ENCODE results near the gene OR2L3.
"Not testable (repeated sequence)": the region's sequence is repeated elsewhere in the genome, so short reads cannot be mapped to it uniquely, and the experiment has no call there.

OR2L3 gene, protein sequence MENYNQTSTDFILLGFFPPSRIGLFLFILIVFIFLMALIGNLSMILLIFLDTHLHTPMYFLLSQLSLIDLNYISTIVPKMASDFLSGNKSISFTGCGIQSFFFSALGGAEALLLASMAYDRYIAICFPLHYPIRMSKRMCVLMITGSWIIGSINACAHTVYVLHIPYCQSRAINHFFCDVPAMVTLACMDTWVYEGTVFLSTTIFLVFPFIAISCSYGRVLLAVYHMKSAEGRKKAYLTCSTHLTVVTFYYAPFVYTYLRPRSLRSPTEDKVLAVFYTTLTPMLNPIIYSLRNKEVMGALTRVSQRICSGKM

GRCh38 chr1:248046536-248046935 is at the start of gene OR2L3:
Gene OR2L3, plus strand, starts transcription at chr1:248046836. Its CDS starts 13,846 bp downstream, at chr1:248060682.
- Mint-ChIP-seq H3K4me3 (no peak within 1 kb of the TSS), H3K4me1 (ENCODE audit: low read depth) (no peaks in the 10 kb centered on the region), H3K9me3 (peaks cover 7% of the 10 kb centered on the region), H3K27ac (no peak within 1 kb of the TSS), H3K27me3 (no peaks in the 10 kb centered on the region), H3K36me3 (ENCODE audit: low read depth) (no peaks in the 10 kb centered on the region)
- intact Hi-C loops (cut with micrococcal nuclease) = no loop called here

GRCh38 chr1:247998811-247999210 is 47.8 kb upstream of the OR2L3 start:
- intact Hi-C loops (cut with micrococcal nuclease) = no loop called here
- H3K4me3 Mint-ChIP-seq = no peak overlapping the region
- peaks cover 9% of the 10 kb centered on the region for H3K9me3 Mint-ChIP-seq
- H3K27ac Mint-ChIP-seq = no peak overlapping the region
- no peaks in the 10 kb centered on the region for H3K36me3 Mint-ChIP-seq (ENCODE audit: low read depth)
- no peaks in the 10 kb centered on the region for H3K4me1 Mint-ChIP-seq (ENCODE audit: low read depth)
- no peaks in the 10 kb centered on the region for H3K27me3 Mint-ChIP-seq

DNA sequence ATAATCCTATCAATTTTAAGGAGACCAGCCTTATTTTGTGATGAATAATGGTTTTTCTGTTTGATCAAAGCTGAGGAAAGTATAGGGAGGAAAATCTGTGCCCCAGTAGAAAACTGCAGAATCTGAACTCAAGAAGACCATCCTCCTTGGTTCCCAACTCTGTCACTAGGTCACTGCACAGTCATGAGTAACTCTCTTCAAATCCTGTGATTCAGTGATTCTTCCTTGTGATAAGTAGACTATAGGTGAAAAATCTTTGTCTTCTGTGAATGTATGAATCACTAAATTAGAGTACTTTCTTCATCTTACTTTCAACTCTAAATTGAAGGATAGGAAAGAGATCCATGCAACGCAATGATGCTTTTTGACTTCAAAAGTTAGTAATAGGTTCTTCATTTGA is 46.5 kb upstream of the OR2L3 start:
- H3K27ac Mint-ChIP-seq = no peak overlapping the region
- peaks cover 9% of the 10 kb centered on the region for H3K9me3 Mint-ChIP-seq
- H3K36me3 Mint-ChIP-seq (ENCODE audit: low read depth) = no peaks in the 10 kb centered on the region
- intact Hi-C loops (cut with micrococcal nuclease) = no loop called here
- no peaks in the 10 kb centered on the region for H3K27me3 Mint-ChIP-seq
- no peak overlapping the region for H3K4me3 Mint-ChIP-seq
- no peaks in the 10 kb centered on the region for H3K4me1 Mint-ChIP-seq (ENCODE audit: low read depth)

GRCh38 chr1:248007778-248008177 is 38.9 kb upstream of the OR2L3 start:
- Mint-ChIP-seq H3K9me3 (peaks cover 45% of the 10 kb centered on the region), H3K27ac (no peak overlapping the region), H3K27me3 (no peaks in the 10 kb centered on the region), H3K36me3 (ENCODE audit: low read depth) (no peaks in the 10 kb centered on the region), H3K4me1 (ENCODE audit: low read depth) (no peaks in the 10 kb centered on the region), H3K4me3 (no peak overlapping the region)
- intact Hi-C loops (cut with micrococcal nuclease) = no loop called here

DNA sequence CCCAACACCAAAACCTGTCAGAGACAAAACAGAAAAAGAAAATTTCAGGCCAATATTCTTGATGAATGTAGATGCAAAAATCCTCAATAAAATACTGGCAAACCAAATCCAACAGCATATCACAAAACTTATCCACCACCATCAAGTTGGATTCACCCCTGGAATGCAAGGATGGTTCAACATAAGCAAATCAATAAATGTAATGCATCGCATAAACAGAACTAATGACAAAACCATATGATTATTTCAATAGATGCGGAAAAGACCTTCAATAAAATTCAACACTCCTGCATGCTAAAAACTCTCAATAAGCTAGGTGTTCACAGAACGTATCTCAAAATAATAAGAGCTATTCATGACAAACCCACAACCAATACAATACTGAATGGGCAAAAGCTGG is 37.0 kb upstream of the OR2L3 start:
- peaks cover 36% of the 10 kb centered on the region for H3K9me3 Mint-ChIP-seq
- H3K4me1 Mint-ChIP-seq (ENCODE audit: low read depth) = no peaks in the 10 kb centered on the region
- H3K36me3 Mint-ChIP-seq (ENCODE audit: low read depth) = no peaks in the 10 kb centered on the region
- H3K27ac Mint-ChIP-seq = no peak overlapping the region
- no peak overlapping the region for H3K4me3 Mint-ChIP-seq
- H3K27me3 Mint-ChIP-seq = no peaks in the 10 kb centered on the region
- intact Hi-C loops (cut with micrococcal nuclease) = no loop called here

DNA sequence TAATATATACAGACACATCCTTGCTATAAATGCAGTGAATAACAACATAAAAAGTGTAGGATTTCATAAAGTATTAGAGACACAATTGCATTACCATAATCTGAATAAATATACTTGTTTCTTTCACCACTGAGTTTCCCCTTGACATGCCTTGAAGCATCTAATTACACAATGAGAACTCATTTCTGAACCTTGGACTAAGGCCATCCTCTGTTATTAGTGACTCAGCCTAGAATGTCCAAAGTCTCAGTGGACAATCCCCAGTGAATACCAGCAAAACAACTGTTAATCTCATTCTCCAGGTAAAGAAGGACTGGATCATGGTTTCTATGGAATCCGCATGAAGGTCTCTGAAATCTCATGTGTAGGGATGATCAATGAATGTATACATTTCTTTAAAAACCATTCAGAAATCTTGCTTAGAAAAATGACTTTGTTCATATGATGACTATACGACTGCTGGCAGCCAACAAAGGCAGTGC is 33.4 kb upstream of the OR2L3 start, which contains the start of gene OR2L5:
Gene OR2L5, plus strand, starts transcription at position 432 of the 482 bp plus-strand sequence. CDS start 8,288 bp downstream, outside the sequence.
- peaks cover 35% of the 10 kb centered on the region for H3K9me3 Mint-ChIP-seq
- no peak within 1 kb of the TSS for H3K27ac Mint-ChIP-seq
- intact Hi-C loops (cut with micrococcal nuclease) = no loop called here
- H3K4me1 Mint-ChIP-seq (ENCODE audit: low read depth) = no peaks in the 10 kb centered on the region
- no peaks in the 10 kb centered on the region for H3K27me3 Mint-ChIP-seq
- H3K4me3 Mint-ChIP-seq = no peak within 1 kb of the TSS
- H3K36me3 Mint-ChIP-seq (ENCODE audit: low read depth) = no peaks in the 10 kb centered on the region

DNA sequence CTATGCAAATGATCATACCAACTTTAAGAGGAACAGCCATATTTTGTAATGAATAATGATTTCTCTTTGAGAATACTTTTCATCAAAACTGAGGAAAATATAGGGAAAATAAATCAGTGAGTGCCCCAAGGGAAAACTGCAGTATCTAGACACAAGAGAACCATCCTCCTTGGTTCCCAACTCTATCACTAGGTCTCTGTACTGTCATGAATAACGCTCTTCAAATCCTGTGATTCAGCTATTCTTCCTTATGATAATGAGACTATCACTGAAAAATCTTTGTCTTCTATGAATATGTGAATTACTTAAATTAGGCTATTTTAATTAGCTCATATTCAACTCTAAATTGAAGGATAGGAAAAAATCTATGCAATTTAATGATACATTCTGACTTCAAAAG is 30.8 kb upstream of the OR2L3 start:
- Mint-ChIP-seq H3K4me1 (ENCODE audit: low read depth) (no peaks in the 10 kb centered on the region), H3K4me3 (no peak overlapping the region), H3K27me3 (no peaks in the 10 kb centered on the region), H3K27ac (no peak overlapping the region), H3K36me3 (ENCODE audit: low read depth) (no peaks in the 10 kb centered on the region), H3K9me3 (peaks cover 23% of the 10 kb centered on the region)
- intact Hi-C loops (cut with micrococcal nuclease) = no loop called here

GRCh38 chr1:248029770-248030169 is 16.9 kb upstream of the OR2L3 start, which contains the start of gene OR2L2:
Gene OR2L2, plus strand, starts transcription at chr1:248030070. Its CDS starts 8,198 bp downstream, at chr1:248038268.
- H3K9me3 Mint-ChIP-seq = peaks cover 34% of the 10 kb centered on the region
- intact Hi-C loops (cut with micrococcal nuclease) = no loop called here
- H3K4me3 Mint-ChIP-seq = no peak within 1 kb of the TSS
- H3K27me3 Mint-ChIP-seq = no peaks in the 10 kb centered on the region
- H3K27ac Mint-ChIP-seq = no peak within 1 kb of the TSS
- no peaks in the 10 kb centered on the region for H3K4me1 Mint-ChIP-seq (ENCODE audit: low read depth)
- no peaks in the 10 kb centered on the region for H3K36me3 Mint-ChIP-seq (ENCODE audit: low read depth)

DNA sequence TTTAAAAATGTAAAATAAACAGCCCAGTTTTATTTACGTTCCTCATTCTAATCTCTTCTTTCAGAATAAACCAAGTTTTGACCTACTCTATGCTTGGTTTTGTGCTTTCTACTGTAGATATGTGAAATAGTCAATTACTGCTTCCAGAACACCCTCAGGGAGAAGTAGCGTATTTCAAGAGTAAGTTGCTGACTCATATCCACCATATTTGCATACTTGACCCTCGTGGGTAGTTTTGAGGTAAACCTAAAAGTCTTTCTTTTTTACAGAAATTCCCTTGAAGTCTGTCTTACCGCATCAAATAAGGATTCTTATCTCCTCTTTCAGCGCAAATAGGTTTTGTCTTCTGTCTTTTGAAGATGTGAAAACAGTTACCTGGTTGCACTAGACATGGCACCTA is 1.4 kb upstream of the OR2L3 start:
- Mint-ChIP-seq H3K27me3 (no peaks in the 10 kb centered on the region), H3K36me3 (ENCODE audit: low read depth) (no peaks in the 10 kb centered on the region), H3K4me3 (no peak overlapping the region), H3K9me3 (peaks cover 13% of the 10 kb centered on the region), H3K4me1 (ENCODE audit: low read depth) (no peaks in the 10 kb centered on the region), H3K27ac (no peak overlapping the region)
- intact Hi-C loops (cut with micrococcal nuclease) = no loop called here

DNA sequence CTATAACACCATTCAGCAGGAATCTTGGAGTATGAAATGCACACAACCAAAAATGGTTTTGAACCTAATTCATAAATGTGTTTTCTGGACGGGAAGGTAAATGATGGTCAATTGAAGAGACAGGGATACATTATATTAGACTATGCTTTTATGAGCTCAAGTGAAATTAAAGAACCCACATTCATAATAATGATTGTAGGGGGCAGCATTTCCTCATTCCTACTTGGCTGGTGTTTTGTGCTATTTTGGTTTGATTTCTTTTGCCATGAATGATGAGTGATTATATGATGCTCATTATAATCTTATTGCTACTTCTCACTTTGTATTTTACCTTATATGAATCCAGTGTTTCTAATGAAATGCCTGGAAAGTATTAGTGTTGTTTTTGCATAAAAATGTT is 372 bp downstream of the OR2L3 start:
- no peaks in the 10 kb centered on the region for H3K4me1 Mint-ChIP-seq (ENCODE audit: low read depth)
- no peaks in the 10 kb centered on the region for H3K36me3 Mint-ChIP-seq (ENCODE audit: low read depth)
- no peak overlapping the region for H3K4me3 Mint-ChIP-seq
- intact Hi-C loops (cut with micrococcal nuclease) = no loop called here
- H3K27me3 Mint-ChIP-seq = no peaks in the 10 kb centered on the region
- peaks cover 7% of the 10 kb centered on the region for H3K9me3 Mint-ChIP-seq
- no peak overlapping the region for H3K27ac Mint-ChIP-seq

DNA sequence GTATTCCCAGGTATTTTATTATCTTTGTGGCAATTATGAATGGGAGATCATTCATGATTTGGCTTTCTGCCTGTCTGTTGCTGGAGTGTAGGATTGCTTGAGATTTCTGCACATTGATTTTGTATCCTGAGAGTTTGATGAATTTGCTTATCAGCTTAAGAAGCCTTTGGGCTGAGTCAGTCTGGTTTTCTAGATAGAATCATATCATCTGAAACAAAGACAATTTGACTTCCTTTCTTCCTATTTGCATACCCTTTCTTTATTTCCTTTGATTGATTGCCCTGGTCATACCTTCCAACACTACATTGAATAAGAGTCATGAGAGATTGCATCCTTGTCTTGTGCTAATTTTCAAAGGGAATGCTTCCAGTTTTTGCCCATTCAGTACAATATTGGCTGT is 8.0 kb downstream of the OR2L3 start:
- Mint-ChIP-seq H3K27ac (no peak overlapping the region), H3K9me3 (peaks cover 15% of the 10 kb centered on the region), H3K27me3 (no peaks in the 10 kb centered on the region), H3K4me3 (no peak overlapping the region), H3K4me1 (ENCODE audit: low read depth) (no peaks in the 10 kb centered on the region), H3K36me3 (ENCODE audit: low read depth) (no peaks in the 10 kb centered on the region)
- intact Hi-C loops (cut with micrococcal nuclease) = no loop called here

GRCh38 chr1:248055261-248055660 is 8.6 kb downstream of the OR2L3 start:
- no peak overlapping the region for H3K4me3 Mint-ChIP-seq
- no peaks in the 10 kb centered on the region for H3K36me3 Mint-ChIP-seq (ENCODE audit: low read depth)
- no peak overlapping the region for H3K27ac Mint-ChIP-seq
- no peaks in the 10 kb centered on the region for H3K4me1 Mint-ChIP-seq (ENCODE audit: low read depth)
- no peaks in the 10 kb centered on the region for H3K27me3 Mint-ChIP-seq
- intact Hi-C loops (cut with micrococcal nuclease) = no loop called here
- H3K9me3 Mint-ChIP-seq = peaks cover 15% of the 10 kb centered on the region

- H3K27me3 Mint-ChIP-seq = no peaks in the 10 kb centered on the region
- H3K4me1 Mint-ChIP-seq (ENCODE audit: low read depth) = no peaks in the 10 kb centered on the region
- no peak overlapping the region for H3K27ac Mint-ChIP-seq
- intact Hi-C loops (cut with micrococcal nuclease) = no loop called here
- H3K4me3 Mint-ChIP-seq = no peak overlapping the region
- peaks cover 37% of the 10 kb centered on the region for H3K9me3 Mint-ChIP-seq
- no peaks in the 10 kb centered on the region for H3K36me3 Mint-ChIP-seq (ENCODE audit: low read depth)
Observed at GRCh38 chr1:248065071-248065470, 18.4 kb downstream of the OR2L3 start.

GRCh38 chr1:248065604-248066003 is 19.0 kb downstream of the OR2L3 start:
- no peaks in the 10 kb centered on the region for H3K4me1 Mint-ChIP-seq (ENCODE audit: low read depth)
- no peaks in the 10 kb centered on the region for H3K27me3 Mint-ChIP-seq
- H3K27ac Mint-ChIP-seq = no peak overlapping the region
- H3K9me3 Mint-ChIP-seq = peaks cover 42% of the 10 kb centered on the region
- intact Hi-C loops (cut with micrococcal nuclease) = no loop called here
- H3K4me3 Mint-ChIP-seq = no peak overlapping the region
- H3K36me3 Mint-ChIP-seq (ENCODE audit: low read depth) = no peaks in the 10 kb centered on the region

- H3K36me3 Mint-ChIP-seq (ENCODE audit: low read depth); H3K27ac Mint-ChIP-seq; intact Hi-C loops (cut with micrococcal nuclease); H3K4me3 Mint-ChIP-seq; H3K27me3 Mint-ChIP-seq; H3K4me1 Mint-ChIP-seq (ENCODE audit: low read depth): not testable (repeated sequence)
- H3K9me3 Mint-ChIP-seq = peaks cover 11% of the 10 kb centered on the region
Observed at GRCh38 chr1:248083864-248084263, 37.2 kb downstream of the OR2L3 start.
